ENCODE results near the gene ATP10A. TPM values are rescaled to one million over a fixed set of nuclear protein-coding genes. Genes with fewer than 3 reads are reported as not detected.

Gene ATP10A
- 3.2 TPM for total RNA-seq

GRCh38 chr15:25863111-25863967, at the start of gene ATP10A:
TSS of gene ATP10A (minus strand) at chr15:25863327. CDS start at chr15:25863096, 231 bp downstream.
- Histone ChIP-seq H3K27ac (peak within 1 kb of the TSS; percentile 5), H3K36me3 (no peaks in the 10 kb centered on the region), H3K4me3 (peak within 1 kb of the TSS; percentile 56 to 72), H3K4me1 (peaks cover 37% of the 10 kb centered on the region), H3K27me3 (no peaks in the 10 kb centered on the region), H3K9me3 (no peaks in the 10 kb centered on the region)
- intact Hi-C loops (cut with DNase I), result loop anchor here (2.0 kb wide), 1 partner anchor 169 kb away; no protein-coding TSS in a partner anchor
- no peak for DNase-seq (ENCODE audit: extremely low spot score in 2 of 2)
- no peak for TF ChIP-seq POLR2A (IDR thresholded peaks at IDR 0.05)
- TF ChIP-seq CTCF (IDR thresholded peaks at IDR 0.05), result no peak
- peak in 1 of 2 donors; percentile 15 for TF ChIP-seq POLR2AphosphoS5 (IDR thresholded peaks at IDR 0.05; ENCODE audit: insufficient read depth in 1 of 2, low read depth in 1 of 2)

GRCh38 chr15:25912035-25912434, 48.9 kb upstream of the ATP10A start:
- H3K9me3 ChIP-seq, result no peaks in the 10 kb centered on the region
- H3K4me3 ChIP-seq, result no peak overlapping the region
- H3K27me3 ChIP-seq, result no peaks in the 10 kb centered on the region
- H3K4me1 ChIP-seq, result no peaks in the 10 kb centered on the region
- no peak for TF ChIP-seq POLR2A (IDR thresholded peaks at IDR 0.05)
- TF ChIP-seq POLR2AphosphoS5 (IDR thresholded peaks at IDR 0.05; ENCODE audit: insufficient read depth in 1 of 2, low read depth in 1 of 2), result no peak
- no peak for TF ChIP-seq CTCF (IDR thresholded peaks at IDR 0.05)
- no peak for DNase-seq (ENCODE audit: extremely low spot score in 2 of 2)
- no peaks in the 10 kb centered on the region for H3K36me3 ChIP-seq
- intact Hi-C loops (cut with DNase I), result no loop called here
- H3K27ac ChIP-seq, result no peak overlapping the region

- Histone ChIP-seq H3K4me3 (no peak overlapping the region), H3K27ac (no peak overlapping the region), H3K4me1 (no peaks in the 10 kb centered on the region), H3K9me3 (no peaks in the 10 kb centered on the region), H3K36me3 (no peaks in the 10 kb centered on the region), H3K27me3 (no peaks in the 10 kb centered on the region)
- no peak for DNase-seq (ENCODE audit: extremely low spot score in 2 of 2)
- TF ChIP-seq CTCF (IDR thresholded peaks at IDR 0.05) (no peak), POLR2AphosphoS5 (IDR thresholded peaks at IDR 0.05; ENCODE audit: insufficient read depth in 1 of 2, low read depth in 1 of 2) (no peak), POLR2A (IDR thresholded peaks at IDR 0.05) (no peak)
- intact Hi-C loops (cut with DNase I), result no loop called here
Observed at GRCh38 chr15:25910832-25911231, 47.7 kb upstream of the ATP10A start.

- no peak for TF ChIP-seq POLR2AphosphoS5 (IDR thresholded peaks at IDR 0.05; ENCODE audit: insufficient read depth in 1 of 2, low read depth in 1 of 2)
- no peak for TF ChIP-seq POLR2A (IDR thresholded peaks at IDR 0.05)
- no peak for TF ChIP-seq CTCF (IDR thresholded peaks at IDR 0.05)
- no peaks in the 10 kb centered on the region for H3K4me1 ChIP-seq
- no peak for DNase-seq (ENCODE audit: extremely low spot score in 2 of 2)
- intact Hi-C loops (cut with DNase I), result no loop called here
- no peaks in the 10 kb centered on the region for H3K9me3 ChIP-seq
- no peak overlapping the region for H3K4me3 ChIP-seq
- no peak overlapping the region for H3K27ac ChIP-seq
- H3K36me3 ChIP-seq, result no peaks in the 10 kb centered on the region
- H3K27me3 ChIP-seq, result no peaks in the 10 kb centered on the region
Observed at GRCh38 chr15:25909806-25910205, 46.7 kb upstream of the ATP10A start.

GRCh38 chr15:25909325-25909724, 46.2 kb upstream of the ATP10A start:
- Histone ChIP-seq H3K4me1 (no peaks in the 10 kb centered on the region), H3K9me3 (no peaks in the 10 kb centered on the region), H3K4me3 (no peak overlapping the region), H3K27ac (no peak overlapping the region), H3K36me3 (no peaks in the 10 kb centered on the region), H3K27me3 (no peaks in the 10 kb centered on the region)
- intact Hi-C loops (cut with DNase I), result no loop called here
- TF ChIP-seq POLR2A (IDR thresholded peaks at IDR 0.05), result no peak
- no peak for TF ChIP-seq POLR2AphosphoS5 (IDR thresholded peaks at IDR 0.05; ENCODE audit: insufficient read depth in 1 of 2, low read depth in 1 of 2)
- no peak for TF ChIP-seq CTCF (IDR thresholded peaks at IDR 0.05)
- no peak for DNase-seq (ENCODE audit: extremely low spot score in 2 of 2)
